Measurements from ENCODE around the gene CACNA1A.

The CACNA1A gene

DNA sequence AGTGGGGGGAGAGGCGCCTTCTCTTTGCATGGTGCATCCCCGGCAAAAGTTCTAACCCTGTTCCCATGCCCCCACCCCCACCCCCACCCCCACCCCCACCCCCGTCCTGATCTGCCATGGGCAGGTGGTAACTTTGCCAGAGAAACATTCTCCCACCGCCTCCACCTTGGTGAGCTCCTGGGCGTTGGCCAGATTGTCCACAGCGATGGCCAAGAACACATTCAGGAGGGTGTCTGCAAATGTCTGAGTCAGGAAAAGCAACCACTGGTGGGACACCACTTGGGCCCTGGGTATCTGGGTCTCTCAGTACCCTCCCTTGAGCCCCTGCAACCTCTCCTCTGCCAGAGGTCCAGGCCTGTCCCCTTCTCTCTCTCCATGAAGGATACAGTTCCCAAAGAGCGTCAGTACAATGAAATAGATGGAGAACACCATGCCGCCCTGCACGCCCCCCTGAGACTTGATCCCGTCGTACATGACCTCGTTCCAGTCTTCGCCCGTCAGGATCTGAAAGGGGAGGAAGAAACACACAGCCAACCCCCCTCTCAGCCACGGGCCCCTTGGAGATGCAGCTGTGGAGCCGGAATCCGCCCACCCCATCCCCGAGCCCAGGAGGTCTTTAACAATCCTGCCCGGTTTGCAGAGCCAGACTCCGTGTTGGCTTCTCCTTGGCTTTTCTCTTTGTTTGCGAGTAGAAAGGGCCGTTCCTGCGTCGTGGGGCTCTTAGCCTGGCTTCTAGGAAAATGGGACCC is 202.7 kb downstream of the CACNA1A start:
- peaks cover 63% of the 10 kb centered on the region for H3K27me3 Mint-ChIP-seq
- H3K4me3 Mint-ChIP-seq: no peak overlapping the region
- no peaks in the 10 kb centered on the region for H3K9me3 Mint-ChIP-seq
- H3K27ac Mint-ChIP-seq: no peak overlapping the region
- peaks cover 6% of the 10 kb centered on the region for H3K4me1 Mint-ChIP-seq (ENCODE audit: low read depth)
- no peaks in the 10 kb centered on the region for H3K36me3 Mint-ChIP-seq (ENCODE audit: low read depth)
- no peak for DNase-seq

DNA sequence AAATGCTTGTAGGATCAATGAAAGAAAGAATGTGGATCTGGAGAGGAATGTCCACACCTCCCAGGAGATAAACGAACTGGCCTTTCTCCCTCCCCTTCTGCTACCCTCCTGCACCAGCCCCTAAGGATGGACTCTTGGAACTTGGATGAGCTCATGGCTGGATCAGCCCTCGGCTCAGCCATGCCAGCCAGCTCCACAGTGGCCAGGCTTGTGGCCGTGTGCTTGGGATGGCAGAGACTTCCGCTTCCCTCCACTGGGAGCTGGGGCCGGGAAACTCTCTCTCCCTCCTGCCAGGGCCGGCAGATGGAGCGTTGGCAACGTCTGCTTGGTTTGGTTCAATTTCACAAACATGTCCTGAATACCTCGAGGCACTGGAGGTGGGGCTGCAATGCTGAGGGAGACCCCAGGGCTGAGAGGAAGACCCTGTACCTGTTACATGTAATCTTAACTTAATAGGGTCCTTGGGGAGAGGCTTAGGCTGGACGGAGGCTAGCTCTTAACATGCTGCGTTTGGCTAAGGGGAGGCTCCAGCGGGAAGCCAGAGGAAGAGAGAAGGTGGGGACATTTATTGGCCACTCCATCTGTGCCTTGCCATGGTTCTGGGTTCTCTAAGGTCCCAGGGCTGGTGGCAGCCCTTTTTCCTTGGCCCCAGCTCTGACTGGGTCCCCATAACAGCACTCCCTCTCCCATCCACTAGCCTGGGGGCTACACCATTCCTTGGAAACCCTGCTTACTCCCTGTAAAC is 203.6 kb downstream of the CACNA1A start:
- H3K27ac Mint-ChIP-seq: no peak overlapping the region
- H3K4me3 Mint-ChIP-seq: no peak overlapping the region
- DNase-seq: no peak
- peaks cover 61% of the 10 kb centered on the region for H3K27me3 Mint-ChIP-seq
- no peaks in the 10 kb centered on the region for H3K36me3 Mint-ChIP-seq (ENCODE audit: low read depth)
- peaks cover 6% of the 10 kb centered on the region for H3K4me1 Mint-ChIP-seq (ENCODE audit: low read depth)
- H3K9me3 Mint-ChIP-seq: no peaks in the 10 kb centered on the region

DNA sequence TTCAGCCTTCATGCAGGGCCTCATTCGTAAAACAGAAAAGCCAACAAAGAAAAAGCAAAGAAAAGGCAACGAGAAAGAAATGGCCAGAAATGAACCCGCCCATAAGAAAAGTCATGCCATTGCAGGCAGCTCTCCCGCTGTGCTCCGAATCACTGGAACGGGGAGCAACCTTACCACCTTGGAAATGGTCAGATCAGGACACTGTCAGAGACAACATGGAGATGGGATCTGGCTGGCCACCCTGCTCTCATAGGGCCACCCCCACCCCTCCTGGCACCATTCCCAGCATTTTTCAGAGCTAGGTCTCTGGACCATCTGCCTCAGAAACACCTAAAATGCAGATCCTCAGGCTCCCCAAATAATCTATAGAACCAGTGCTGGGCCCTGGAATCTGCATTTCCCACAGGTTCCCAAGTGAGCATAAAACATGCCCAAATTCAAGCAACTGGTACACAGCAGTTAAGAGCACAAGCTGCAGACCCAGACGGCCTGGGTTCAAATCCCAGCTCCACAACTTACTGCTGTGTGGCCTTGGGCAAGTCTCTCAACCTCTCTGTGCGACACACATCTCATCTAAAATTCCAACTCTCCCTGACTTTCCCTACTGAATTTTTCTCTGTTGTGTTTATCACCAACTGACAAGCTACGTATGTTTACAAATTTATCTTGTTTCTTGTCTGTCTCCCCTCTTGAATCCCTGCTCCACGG is 204.5 kb downstream of the CACNA1A start:
- H3K27ac Mint-ChIP-seq: no peak overlapping the region
- H3K4me3 Mint-ChIP-seq: no peak overlapping the region
- H3K9me3 Mint-ChIP-seq: no peaks in the 10 kb centered on the region
- peaks cover 60% of the 10 kb centered on the region for H3K27me3 Mint-ChIP-seq
- H3K4me1 Mint-ChIP-seq (ENCODE audit: low read depth): peaks cover 6% of the 10 kb centered on the region
- no peaks in the 10 kb centered on the region for H3K36me3 Mint-ChIP-seq (ENCODE audit: low read depth)
- DNase-seq: no peak

DNA sequence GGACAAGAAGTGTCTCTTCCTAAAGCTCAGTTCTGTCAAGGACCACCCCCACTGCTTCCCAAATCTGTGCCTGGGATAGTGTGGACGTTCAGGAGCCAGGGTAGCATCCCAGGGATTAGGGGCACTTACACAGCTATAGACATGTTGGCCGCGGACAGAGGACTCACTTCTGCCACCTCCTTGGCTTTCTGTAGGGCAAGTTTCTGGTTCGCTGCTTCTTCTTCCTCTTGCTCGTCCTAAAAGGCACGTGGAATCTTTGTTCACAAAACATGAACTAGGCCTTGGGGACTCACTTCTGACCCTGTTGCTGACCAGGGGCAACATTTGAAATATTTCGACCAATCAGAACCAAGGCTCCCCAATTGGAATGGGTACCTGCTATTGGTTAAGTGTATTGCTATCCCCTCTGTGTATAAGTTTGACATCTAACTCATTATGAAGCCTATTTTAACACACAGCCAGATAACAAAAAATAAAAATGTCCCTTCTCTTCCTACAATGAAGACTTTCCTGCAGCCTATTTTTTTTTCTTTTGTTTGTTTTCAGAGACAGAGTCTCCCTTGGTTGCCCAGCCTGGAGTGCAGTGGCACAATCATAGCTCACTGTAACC is 205.8 kb downstream of the CACNA1A start:
- no peak overlapping the region for H3K27ac Mint-ChIP-seq
- peaks cover 6% of the 10 kb centered on the region for H3K4me1 Mint-ChIP-seq (ENCODE audit: low read depth)
- DNase-seq: no peak
- no peak overlapping the region for H3K4me3 Mint-ChIP-seq
- H3K9me3 Mint-ChIP-seq: no peaks in the 10 kb centered on the region
- peaks cover 55% of the 10 kb centered on the region for H3K27me3 Mint-ChIP-seq
- H3K36me3 Mint-ChIP-seq (ENCODE audit: low read depth): no peaks in the 10 kb centered on the region

DNA sequence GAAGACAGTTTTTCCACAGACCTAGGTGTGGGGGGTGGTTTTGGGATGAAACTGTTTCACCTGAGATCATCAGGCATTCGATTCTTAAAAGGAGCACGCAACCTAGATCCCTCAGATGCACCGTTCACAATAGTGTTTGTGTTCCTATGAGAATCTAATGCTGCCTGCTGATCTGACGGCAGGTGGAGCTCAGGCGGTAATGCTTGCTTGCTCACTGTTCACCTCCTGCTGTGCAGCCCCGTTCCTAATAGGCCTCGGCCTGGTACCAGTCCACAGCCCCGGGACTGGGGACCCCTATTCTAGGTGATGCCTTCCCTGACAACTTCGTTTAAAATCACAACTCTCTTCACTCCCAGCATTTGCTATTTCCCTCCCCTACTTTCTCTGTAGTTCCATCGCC is 206.4 kb downstream of the CACNA1A start:
- no peak overlapping the region for H3K27ac Mint-ChIP-seq
- no peaks in the 10 kb centered on the region for H3K36me3 Mint-ChIP-seq (ENCODE audit: low read depth)
- peaks cover 48% of the 10 kb centered on the region for H3K27me3 Mint-ChIP-seq
- H3K9me3 Mint-ChIP-seq: no peaks in the 10 kb centered on the region
- no peak overlapping the region for H3K4me3 Mint-ChIP-seq
- no peak for DNase-seq
- peaks cover 6% of the 10 kb centered on the region for H3K4me1 Mint-ChIP-seq (ENCODE audit: low read depth)

DNA sequence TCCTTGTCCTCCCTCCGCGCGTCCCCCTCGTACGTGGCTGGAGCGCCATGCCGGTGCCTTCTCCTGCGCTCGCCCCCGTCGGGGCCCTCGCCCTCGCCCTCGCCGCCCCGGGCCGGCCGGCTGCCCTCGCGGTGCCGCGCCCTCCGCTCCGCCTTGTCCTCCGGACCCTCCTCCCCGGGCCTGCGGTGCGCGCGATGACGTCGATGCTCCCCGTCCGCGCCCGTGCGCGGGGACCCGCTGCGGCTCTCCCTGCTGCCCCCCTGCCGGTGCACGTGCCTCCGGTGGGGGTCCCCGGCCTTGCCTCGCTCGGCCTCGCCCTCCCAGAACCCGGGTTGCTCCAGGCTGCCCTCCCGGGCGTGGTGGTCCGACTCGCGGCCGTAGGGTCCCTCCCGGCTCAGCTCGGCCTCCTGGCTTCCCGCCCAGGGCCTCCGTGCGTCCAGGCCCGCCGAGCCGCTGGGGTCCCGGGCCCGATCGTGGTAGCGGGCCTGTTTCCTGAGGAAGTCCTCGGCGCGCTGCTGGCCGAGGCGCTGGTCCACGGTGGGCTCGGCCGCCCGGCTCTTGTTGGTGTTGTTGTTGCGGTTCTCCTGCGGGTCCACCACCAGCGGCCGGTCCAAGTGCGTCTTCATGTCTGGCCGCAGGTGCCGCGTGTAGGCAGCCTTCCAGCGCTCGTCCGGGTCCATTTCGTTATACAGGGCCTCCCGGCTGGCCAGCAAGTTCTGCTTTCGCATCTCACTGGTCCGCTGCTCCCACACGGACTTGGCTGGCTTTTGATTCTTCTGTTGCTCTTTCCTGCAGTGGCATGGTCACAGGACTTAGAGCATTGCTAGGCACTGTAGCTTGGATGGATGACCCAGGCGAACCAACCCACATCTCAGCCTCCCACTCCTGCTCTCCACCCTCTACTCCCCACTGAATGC is 207.5 kb downstream of the CACNA1A start:
- H3K36me3 Mint-ChIP-seq (ENCODE audit: low read depth): no peaks in the 10 kb centered on the region
- H3K27me3 Mint-ChIP-seq: peaks cover 40% of the 10 kb centered on the region
- H3K27ac Mint-ChIP-seq: no peak overlapping the region
- no peak overlapping the region for H3K4me3 Mint-ChIP-seq
- DNase-seq: no peak
- no peaks in the 10 kb centered on the region for H3K9me3 Mint-ChIP-seq
- H3K4me1 Mint-ChIP-seq (ENCODE audit: low read depth): peaks cover 6% of the 10 kb centered on the region

DNA sequence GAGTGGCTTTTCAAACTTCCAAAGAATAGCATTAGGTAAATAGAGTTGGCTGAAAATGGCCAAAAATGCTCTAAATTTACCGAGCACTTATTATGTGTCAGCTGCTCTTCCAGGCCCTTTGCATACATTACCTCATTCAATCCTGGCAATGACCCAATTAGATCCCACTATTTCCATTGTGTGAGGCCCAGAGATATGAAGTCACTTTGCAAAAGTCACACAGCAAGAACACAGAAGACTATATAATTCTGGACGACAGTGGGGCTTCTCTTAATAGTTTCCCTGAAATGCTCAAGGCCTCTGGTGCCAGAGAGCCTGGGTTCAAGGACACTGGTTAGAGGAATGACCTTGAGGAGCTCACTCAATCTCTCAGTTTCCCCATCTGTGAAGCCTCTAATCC is 209.3 kb downstream of the CACNA1A start:
- Mint-ChIP-seq H3K4me1 (ENCODE audit: low read depth) (peaks cover 6% of the 10 kb centered on the region), H3K4me3 (no peak overlapping the region), H3K27me3 (peaks cover 27% of the 10 kb centered on the region), H3K36me3 (ENCODE audit: low read depth) (no peaks in the 10 kb centered on the region), H3K27ac (no peak overlapping the region), H3K9me3 (no peaks in the 10 kb centered on the region)
- DNase-seq: no peak

DNA sequence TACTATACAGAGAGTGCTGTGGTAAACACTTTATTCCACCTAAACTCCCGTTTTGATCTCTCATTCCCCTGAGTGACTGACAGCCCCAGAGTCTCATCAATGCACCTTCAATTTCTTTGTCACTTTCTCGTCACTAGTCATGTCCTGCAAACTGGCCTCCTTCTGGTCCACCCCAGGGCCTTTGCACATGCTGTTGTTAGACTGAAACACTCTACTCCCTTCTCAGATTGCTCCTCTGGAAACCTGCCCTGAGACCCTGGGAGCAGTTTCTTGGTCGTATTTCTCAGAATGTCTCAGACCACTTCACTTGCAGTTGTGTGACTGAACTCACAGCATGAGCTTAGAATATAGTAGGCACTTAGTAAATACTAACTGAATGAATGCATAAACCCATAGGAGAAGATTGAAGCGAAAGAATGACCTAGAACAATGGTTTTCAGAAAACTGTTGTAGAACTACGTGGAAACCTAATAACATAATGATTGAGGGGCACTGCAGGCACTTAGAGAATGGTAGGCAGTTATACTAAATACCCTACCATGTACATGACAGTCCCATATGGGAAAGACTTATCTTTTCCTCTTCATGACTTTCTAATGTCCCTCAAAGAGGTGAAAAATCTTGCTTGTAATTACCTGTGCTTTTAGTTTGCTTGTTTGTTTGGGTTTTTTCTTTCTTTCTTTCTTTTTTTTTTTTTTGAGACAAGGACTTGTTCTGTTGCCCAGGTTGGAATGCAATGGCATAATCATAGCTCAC is 211.3 kb downstream of the CACNA1A start:
- Mint-ChIP-seq H3K36me3 (ENCODE audit: low read depth) (no peaks in the 10 kb centered on the region), H3K27me3 (peaks cover 11% of the 10 kb centered on the region), H3K4me3 (no peak overlapping the region), H3K27ac (no peak overlapping the region), H3K4me1 (ENCODE audit: low read depth) (peaks cover 6% of the 10 kb centered on the region), H3K9me3 (no peaks in the 10 kb centered on the region)
- DNase-seq: no peak

DNA sequence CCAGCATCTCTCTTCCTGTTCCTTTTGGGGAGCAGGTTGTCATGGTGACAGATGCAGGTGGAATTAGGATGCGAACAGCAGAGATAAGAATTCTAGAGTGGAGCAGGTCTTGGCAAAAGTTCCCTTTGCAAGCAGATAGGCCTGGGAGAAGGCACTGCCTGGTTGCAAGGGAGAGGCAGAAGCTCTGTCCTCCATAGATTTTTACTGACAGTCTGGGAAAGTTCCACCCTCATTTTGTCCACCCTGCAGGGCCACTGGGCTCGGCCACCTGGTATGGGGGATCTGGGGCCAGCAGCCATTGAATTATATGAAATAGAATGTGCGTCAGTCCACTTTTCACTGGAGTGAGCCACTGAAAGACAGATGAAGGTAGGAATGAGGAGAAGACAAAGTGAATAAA is 214.4 kb downstream of the CACNA1A start:
- Mint-ChIP-seq H3K27ac (no peak overlapping the region), H3K36me3 (ENCODE audit: low read depth) (no peaks in the 10 kb centered on the region), H3K4me1 (ENCODE audit: low read depth) (no peaks in the 10 kb centered on the region), H3K9me3 (no peaks in the 10 kb centered on the region), H3K27me3 (no peaks in the 10 kb centered on the region), H3K4me3 (no peak overlapping the region)
- DNase-seq: no peak

DNA sequence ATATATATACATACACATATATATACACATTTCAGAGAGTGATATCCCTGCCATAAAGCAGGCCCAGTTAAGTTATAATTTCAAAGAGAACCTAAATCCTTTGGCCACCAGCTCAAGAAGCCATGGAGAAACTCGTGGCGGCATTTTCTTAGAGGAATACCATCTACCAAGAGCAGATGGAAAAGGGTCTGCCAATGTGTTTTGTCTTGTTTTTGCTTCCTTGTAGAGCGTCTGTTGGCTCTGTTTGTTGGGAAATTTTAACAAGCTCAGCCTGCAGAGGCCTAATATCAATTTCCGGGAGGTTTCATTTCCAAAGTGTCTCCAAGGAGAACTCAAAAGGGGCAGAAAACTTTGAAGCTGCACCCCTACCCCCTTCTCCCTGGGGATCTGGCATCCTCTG is 215.5 kb downstream of the CACNA1A start:
- Mint-ChIP-seq H3K9me3 (no peaks in the 10 kb centered on the region), H3K36me3 (ENCODE audit: low read depth) (no peaks in the 10 kb centered on the region), H3K4me1 (ENCODE audit: low read depth) (no peaks in the 10 kb centered on the region), H3K4me3 (no peak overlapping the region), H3K27ac (no peak overlapping the region), H3K27me3 (peaks cover under 1% of the 10 kb centered on the region)
- DNase-seq: no peak

DNA sequence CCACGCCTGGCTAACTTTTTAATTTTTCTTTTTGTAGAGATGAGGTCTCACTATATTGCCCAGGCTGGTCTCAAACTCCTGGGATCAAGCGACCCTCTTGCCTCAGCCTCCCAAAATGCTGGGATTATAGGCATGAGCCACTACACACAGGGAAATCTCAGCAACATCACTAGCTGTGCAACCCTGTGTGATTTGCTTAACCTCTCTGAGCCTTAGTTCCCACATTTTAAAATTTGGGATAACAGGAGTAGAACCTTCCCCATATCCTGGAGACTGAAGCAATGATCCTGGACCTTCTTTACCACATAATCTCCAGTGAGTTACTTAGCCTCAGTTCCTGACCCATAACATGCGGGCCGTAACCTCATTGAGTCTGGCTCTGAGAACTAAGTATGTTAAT is 217.0 kb downstream of the CACNA1A start:
- DNase-seq: no peak
- Mint-ChIP-seq H3K4me1 (ENCODE audit: low read depth) (no peaks in the 10 kb centered on the region), H3K4me3 (no peak overlapping the region), H3K27me3 (peaks cover 2% of the 10 kb centered on the region), H3K9me3 (no peaks in the 10 kb centered on the region), H3K27ac (no peak overlapping the region), H3K36me3 (ENCODE audit: low read depth) (no peaks in the 10 kb centered on the region)

DNA sequence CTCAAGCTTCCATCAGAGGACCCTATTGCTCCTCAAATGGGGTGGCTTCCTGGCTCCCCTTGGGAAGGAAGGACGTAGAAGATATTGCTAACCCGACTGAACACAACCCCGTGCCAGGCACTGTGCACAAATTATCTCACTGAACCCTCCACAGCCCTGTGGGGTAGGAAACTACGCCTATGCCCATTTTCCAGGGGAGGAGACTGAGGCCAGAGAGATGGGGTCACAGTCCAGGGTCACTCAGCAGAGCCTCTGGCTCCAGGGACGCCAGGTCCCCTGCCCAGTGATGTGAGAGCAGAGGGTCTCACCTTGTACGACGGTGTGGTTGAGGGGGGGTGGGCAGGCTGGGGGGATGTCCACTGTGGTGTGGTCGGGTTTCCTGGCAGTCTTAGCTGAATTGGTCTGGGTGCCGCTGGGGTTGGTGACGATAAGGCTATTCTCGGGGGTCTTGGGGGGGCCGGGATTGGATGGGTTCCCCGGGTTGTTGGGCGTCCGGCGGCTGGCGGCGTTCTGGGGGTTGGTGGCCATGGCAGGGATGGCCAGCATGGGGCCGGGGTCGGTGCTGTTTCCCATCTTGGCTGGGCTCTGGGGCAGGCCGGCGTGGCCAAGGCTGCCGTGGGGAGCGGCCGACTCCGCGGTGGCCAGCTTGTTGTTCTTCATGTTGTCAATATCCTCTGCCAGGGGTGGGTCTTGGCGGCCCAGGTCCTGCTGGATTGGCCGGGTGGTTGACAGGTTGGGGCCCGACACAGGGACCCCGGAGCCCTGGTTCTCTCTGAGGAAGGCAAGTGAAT is 219.9 kb downstream of the CACNA1A start:
- Mint-ChIP-seq H3K36me3 (ENCODE audit: low read depth) (no peaks in the 10 kb centered on the region), H3K4me3 (no peak overlapping the region), H3K27me3 (peaks cover 6% of the 10 kb centered on the region), H3K4me1 (ENCODE audit: low read depth) (no peaks in the 10 kb centered on the region), H3K27ac (no peak overlapping the region), H3K9me3 (no peaks in the 10 kb centered on the region)
- no peak for DNase-seq

Measured in activated T-cell treated with anti-CD3 and anti-CD28 coated beads, Interleukin-2, amount 50 U/mL, for 24 hours (primary cell).